ENCODE measurements around the gene CHL1.

CHL1 gene

DNA sequence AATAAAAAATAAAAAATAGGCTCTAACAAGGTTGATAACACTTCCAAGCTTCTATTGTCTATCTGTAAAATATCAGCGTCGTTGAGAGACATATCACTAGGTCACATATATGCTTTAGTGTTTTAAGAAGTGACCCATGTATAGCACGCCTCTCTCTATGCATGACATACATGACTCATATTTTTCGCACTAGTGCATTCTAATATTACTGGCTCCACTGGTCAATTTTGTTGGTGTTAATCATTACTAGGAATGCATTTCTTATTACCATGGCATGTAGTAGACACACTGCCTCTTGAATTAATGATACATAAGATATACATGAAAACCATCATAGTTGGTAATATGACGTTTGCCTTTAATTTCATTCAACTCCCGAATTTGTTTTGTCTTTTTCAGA lies 203.1 kb downstream of the CHL1 start:
- DNase-seq (ENCODE audit: low read depth), result no peak

DNA sequence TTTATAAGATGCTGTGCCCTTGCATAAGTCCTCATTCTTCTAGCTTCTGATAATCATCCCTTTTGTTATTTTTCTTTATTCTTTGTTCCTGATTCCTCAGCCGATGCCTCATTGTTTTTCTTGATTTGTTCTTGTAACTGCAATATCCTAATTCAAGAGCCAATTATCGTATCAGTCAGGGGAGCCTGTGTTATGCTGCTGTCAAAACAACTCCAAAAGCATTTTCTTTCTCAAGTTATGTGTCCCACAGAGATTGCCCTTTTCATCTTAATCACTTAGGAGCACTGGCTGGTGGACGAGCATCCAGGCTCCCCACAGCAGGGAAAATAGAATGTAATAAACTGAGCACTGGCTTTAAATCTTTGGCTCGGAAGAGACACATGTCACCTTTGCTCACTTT lies 207.3 kb downstream of the CHL1 start:
- no peak for DNase-seq (ENCODE audit: low read depth)

DNA sequence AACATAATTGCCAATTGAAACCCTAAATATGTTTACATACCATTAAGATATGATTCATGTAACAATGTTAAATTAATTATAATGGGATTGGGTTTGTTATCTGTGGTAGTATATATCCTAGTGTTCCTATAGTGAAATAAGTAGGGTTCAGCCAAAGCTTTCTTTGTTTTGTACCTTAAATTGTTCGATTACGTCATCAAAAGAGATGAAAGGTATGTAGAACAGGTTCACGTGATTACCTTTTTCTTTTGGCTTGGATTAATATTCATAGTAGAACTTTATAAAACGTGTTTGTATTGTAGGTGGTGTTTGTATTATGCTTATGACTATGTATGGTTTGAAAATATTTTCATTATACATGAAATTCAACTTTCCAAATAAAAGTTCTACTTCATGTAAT lies 212.4 kb downstream of the CHL1 start:
- no peak for DNase-seq (ENCODE audit: low read depth)

DNA sequence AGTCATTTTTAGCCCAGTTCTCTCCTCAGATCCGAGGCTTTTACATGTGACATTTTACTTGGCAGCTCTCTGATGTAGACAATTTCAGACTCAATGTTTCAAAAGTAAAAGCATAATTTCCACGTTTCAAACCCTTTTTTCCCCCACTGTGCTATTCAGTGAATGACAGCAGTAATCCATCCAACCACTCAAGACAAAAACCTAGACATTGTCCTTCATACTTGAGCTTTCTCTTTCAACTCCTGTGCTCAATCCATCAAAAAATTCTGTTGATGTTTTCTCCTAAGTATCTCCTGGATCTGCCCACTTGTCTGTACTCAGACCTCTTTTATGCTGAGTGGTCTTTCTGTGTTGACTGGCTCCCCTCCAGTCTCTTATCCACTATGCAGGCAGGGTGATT lies 214.7 kb downstream of the CHL1 start:
- DNase-seq (ENCODE audit: low read depth), result no peak

DNA sequence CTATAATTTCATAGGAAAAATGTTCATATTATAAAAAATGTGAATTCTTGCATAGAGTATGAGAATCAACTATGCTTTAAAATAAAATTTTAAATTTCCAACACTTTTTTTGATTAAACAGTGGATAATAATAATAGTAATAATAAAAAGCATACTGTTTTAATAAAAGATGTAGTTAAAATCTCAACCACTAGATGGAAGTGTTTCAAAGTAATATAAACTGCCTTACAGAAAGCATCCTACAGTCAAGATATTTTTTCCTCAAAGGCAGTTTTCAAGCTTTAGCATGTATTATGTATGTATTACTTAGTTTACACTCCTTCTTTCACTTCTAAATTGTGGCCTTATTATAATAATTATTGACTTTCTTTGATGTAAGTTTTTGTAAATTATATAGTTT lies 217.5 kb downstream of the CHL1 start:
- no peak for DNase-seq (ENCODE audit: low read depth)

DNA sequence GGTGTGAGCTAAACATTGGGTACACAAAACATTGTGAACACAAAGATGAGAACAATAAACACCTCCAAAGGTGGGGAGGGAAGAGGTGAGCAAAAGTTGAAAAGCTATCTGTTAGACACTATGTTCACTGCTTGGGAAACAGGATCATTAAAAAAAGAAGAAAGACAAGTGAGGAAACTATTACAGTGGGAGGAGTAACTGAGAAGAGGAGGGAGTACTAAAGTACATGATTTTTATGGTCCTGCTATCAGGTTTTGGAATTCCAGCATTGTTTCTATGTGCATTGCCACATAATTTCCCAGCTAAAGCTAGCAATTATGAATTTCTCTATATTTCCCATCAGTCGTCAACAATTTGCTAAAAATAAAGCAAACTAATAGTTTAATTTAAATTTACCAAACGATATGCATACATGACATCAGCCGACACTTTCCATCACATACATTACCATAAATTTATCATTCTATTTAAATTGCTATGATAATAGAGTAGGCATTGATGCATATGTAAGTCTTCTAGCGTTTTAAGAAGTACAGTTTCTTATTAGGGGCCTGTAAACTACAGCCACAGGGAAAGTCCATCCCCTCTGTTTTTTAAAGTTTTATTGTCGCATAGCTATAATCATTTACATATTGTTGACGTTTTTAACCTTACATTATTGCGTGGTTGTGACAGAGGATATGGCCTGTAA lies 221.8 kb downstream of the CHL1 start:
- no peak for DNase-seq (ENCODE audit: low read depth)

DNA sequence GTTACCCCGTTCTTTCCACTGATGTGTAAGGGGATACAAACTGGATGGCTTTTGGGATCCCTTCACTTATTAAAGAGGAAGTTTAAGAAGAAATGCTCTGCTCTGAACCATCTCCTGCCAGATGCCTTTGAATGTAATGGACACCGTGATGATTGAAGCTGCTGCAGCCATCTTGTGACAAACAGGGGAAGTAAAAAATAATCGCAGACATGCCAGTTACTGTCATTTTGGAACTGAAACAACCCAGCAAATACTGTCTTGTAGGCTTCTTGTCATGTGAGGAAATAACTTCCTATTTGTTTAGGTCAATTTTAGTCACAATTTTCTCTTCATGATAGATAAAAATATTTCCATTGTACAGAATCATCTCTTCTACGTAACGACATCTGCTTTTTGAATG lies 224.0 kb downstream of the CHL1 start:
- no peak for DNase-seq (ENCODE audit: low read depth)

DNA sequence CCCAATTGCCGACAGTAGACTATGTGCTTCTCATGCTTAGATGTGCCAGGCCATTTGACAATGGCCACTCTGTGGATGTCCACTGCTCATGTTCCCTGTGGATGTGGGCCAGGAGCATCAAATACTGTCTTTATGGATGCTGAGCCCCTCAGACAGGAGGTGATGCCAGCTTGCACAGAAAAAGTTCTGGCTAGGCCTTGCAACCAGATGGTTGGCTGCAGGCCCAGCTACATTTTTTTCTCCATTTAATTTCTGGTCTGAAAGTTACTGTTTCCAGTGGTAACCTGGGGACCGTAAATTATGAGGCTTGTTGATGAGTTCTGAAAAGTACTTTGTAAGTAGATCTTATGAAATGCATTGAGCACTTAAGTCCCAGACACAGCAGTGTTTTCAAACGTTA lies 228.5 kb downstream of the CHL1 start:
- DNase-seq (ENCODE audit: low read depth), result no peak

DNA sequence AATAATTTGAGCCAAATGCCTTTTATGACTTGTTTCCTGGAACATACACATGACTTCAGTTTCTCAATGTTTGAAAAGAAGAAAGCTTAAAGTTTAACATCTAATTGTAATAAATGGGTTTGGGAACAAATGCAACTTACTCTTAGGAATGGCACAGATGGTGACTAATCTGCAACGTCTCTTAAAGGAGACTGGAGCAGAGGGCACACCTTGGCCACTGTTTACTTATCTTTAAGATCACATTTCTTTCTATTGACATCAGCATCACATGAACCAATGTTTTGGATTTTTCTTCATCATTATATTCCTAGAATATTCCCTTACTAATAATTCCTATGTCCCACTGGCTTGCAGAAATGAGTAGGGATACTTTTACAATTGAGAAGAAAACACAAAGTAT lies 229.5 kb downstream of the CHL1 start:
- no peak for DNase-seq (ENCODE audit: low read depth)

DNA sequence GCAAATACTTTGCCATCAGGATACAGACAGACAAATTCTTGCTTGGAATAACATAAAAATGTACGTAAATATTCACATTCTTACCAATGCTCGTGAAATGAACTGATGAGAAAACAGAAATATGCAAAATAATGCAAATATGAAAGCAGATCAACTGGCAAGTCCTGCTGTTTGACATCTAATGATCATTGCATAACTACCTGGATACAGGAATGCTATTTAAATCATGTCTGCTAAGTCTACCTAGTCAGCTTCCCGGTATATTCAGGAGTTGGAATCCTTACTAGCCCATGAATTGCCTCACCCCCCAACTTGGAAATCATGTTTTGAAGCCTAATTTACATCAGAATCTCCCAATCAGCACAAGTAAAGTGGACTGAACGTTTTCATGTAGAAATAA lies 230.6 kb downstream of the CHL1 start:
- no peak for DNase-seq (ENCODE audit: low read depth)

DNA sequence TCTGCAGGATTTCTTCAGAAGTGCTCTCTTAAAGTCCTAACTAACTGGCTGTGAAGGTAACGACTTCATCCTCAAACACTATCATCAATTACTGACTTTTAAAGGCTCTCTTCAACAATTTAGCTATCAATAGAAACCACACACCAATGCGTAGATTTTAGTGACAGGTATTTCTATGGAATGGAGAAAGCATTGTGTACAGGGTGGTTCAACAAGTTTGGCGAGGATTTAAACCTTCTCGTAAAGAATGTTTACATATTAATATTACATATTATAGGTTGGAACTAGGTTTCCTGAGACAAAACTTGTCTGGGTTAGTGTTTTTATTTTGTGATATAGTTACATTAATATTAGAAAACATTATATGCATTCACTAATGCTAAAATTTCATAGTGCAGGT lies 233.6 kb downstream of the CHL1 start:
- DNase-seq (ENCODE audit: low read depth), result no peak

DNA sequence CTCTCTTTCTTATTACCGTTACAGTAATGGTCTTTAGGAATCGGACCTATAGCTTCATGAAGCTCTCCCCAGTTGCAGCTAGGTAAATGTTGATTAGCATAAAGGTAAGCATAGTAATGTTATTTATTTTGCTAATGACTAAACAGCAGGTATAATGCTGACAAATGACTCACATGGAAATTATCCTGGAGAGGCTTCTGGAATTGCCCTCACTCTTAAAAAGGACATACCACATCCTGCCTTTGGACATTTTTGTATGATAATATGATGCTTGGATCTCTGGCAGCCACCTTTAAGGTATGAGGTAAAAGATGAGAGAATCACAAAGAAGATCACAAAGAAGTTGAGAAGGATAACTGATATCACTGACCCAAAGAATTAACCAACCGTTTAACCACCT lies 238.6 kb downstream of the CHL1 start:
- DNase-seq (ENCODE audit: low read depth), result no peak

DNA sequence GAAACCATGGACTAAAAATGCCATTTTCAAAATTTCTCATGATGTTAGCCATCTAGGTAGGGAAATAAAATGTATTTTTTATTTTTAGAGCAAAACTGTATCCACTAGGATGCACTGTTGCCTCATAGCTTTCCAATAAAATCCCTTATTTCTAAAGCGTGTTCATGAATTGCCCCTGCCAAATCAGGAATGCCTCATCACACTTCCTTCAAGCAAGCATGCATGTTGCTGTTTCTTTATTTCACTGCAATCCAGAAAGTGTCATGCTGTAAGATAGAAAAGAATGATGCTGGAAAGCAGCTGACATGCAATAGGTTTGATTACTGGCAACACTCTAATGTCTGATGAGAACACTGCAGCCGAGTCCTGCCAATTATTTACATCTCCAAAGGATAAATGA lies 239.5 kb downstream of the CHL1 start:
- no peak for DNase-seq (ENCODE audit: low read depth)

DNA sequence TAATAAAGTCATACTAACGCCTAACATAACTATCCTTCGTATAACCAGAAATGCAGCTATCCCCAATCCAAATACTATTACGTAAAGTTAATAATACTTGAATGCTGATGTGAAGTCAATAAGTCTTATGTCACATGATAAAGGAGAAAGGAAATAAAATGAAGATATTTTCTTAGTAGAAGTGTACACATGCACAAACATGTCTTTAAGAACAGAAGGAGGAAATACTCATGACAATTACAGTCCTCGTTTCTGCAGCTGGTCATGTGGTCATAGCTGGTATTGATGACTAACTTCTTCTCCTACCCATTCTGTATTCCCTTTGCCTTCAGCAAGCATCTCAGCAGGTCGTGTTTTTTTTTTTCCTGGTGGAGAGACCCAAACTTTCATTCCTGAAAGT lies 244.3 kb downstream of the CHL1 start:
- DNase-seq (ENCODE audit: low read depth), result no peak

DNA sequence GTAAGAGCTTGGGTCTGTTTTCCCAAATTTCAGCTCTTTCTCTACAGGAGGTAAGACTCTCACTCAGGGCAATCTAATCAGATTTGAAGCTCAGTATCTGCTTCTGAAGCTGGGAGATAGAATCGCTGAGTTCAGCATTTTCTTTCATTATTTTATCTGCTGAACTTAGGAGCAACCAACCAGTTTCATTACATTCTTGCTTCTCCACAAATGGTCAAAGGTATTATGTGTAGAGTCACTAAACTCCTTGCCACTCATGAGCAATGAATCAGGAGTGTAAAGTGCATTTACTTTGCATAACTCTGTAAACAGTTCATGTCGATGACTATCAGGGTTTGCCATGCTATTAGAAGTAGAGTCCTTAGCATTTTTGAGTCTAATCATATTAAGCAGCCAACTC lies 249.4 kb downstream of the CHL1 start:
- DNase-seq (ENCODE audit: low read depth), result no peak

DNA sequence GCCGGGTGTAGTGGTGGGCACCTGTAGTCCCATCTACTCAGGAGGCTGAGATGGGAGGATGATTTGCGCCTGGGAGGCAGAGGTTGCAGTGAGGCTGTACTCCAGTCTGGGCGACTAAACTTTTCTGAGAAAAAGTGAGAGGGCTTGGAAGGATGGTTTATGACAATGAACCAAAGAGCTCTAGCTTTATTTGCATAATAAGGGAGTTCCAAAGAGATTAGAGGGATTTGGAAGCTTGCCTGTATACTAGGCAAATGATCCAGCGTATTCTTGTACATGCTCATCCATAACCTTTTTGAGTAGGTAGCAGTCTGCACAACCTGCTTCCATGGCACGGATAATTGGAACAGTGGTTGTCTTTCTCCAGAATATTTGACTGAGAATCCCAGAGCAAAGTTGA lies 251.1 kb downstream of the CHL1 start:
- DNase-seq (ENCODE audit: low read depth), result no peak

DNA sequence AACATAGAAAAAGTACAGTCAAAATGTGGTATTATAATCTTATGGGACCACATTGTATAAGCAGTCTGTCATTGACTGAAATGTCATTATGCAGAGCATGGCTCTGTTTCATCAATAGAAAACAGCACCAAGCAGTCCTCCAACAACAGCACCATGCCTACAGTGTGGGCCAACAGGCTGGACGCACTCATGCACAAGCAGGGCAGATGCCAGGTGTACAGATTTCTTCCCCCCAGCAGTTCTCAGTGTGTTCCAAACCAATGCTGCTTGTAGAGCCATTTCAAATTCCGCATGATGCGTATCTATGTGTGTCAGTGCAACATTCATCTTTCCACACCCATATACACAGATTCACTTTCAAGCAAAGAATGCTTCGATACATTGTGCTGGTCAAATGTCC lies 253.1 kb downstream of the CHL1 start:
- DNase-seq (ENCODE audit: low read depth), result no peak

DNA sequence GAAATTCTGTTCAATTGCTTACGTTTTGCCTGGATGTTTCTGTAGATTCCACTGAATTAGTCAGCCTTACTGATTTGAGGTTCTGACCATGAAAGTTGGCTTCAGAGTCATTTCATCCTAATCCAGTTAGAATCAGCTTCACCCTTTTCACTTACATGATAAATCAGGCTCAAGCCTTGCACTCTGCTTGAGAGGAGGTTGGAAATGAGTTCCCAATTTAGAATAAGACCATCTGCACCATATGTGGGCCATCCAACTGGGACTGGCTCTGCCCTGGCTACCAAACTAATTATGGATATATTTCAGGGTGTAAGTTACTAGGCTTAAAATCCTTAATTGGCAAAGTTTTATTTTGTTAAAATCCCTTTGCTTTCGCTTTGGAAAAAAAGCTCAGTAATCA lies 255.7 kb downstream of the CHL1 start:
- no peak for DNase-seq (ENCODE audit: low read depth)

DNA sequence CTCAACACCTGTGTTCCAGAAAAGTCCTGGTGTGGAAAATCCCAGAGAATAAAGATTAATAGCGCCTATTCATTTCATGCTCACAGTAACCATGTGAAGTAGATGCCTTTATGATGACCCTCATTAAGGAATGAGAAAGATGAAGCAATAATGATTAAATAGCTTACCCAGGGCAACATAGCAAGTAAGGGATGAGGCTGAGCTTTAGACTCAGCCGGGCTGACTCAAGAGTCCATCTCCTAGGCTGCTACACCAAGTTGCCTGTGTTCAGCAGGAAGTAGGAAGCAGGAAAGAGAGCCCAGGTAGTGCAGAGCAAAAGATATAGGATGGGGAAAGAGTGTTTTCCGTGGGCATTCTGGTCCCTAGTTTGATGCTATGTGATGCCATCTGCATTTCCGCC lies 256.5 kb downstream of the CHL1 start:
- no peak for DNase-seq (ENCODE audit: low read depth)

DNA sequence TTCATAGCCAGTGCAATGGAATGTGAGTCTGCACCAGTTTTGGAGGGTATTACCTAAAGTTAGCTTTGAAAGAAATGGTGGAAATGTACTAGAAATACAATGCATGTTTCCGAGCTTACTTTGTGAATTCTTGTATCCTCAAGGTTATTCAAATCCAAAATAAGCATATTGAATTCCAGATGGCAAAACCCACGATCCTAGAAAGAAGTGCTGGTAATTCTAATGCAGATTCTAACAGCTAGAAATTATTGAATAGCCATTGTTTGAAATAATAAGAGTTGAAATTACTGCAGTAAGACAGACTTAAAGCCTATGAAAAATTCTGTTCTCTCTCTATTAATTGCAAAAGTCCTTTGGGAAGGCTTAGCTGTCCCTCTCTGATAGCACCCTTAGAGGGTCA lies 258.4 kb downstream of the CHL1 start:
- no peak for DNase-seq (ENCODE audit: low read depth)

DNA sequence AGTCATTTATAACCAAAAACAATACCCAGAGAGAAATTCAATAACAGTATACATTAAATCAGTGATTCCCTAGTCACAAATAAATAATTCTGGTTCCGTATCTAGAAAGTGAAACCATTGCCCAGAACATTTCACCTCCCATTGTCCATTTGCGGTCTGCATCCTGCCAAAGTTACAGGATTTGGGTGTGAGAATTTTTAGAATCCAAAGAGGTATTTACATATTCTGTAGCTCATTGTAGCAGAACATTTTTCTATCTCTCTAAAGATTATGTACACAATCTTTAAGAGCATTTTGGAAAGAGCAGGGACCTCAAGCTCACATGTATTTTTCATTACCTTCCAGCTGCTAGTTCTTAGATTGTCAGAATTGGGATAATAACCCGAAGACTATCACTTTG lies 261.6 kb downstream of the CHL1 start:
- no peak for DNase-seq (ENCODE audit: low read depth)

DNA sequence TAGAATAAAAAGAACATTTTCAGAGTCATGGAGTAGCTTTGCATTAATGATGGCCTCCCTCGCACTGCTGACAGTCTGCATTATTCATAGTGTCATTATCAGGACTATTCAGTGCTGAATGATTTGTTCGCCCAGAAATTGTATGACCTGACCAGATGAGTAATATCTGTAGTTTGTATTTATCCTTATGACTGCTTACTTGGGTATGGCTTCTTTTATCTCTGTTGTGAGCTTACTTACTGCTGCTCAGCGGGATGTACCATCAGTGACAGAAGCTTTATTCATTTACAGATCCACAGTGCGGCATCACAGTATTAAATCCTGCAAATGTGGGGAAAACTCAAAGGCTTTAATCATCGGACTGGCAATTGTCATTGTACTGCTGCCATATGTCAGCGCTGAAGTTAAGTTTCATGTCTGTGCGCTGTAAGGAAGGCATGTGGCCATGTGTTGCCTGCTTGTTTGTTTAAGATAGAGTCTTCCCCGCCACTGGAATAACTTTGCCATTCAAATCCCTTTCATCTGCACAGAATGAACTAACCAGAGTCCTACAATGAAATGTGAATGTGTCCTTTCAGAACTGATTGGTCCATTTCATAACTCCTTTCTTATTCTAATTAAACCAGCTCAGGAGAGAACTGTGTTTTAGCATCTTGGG lies 262.2 kb downstream of the CHL1 start:
- no peak for DNase-seq (ENCODE audit: low read depth)

Measured in activated gamma-delta T cell treated with anti-CD3 and anti-CD28 coated beads, Interleukin-2, amount 50 U/mL, for 16 hours (primary cell).